Ovary (tissue), 1 donor: ENCODE results near the gene UNC5C.

Experiments used
- EP300 ChIP-seq: sonication (generic); formaldehyde crosslinking; IDR thresholded peaks from one replicate; pipeline ENCODE4 v1.6.1; 2017; ENCODE audit warnings: antibody characterized with exemption
- POLR2A ChIP-seq: fragments of 450-650 bp; IDR thresholded peaks from one replicate; pipeline ENCODE4 v1.6.1; 2017; ENCODE audit warnings: antibody characterized with exemption, mild to moderate bottlenecking, moderate library complexity

DNA sequence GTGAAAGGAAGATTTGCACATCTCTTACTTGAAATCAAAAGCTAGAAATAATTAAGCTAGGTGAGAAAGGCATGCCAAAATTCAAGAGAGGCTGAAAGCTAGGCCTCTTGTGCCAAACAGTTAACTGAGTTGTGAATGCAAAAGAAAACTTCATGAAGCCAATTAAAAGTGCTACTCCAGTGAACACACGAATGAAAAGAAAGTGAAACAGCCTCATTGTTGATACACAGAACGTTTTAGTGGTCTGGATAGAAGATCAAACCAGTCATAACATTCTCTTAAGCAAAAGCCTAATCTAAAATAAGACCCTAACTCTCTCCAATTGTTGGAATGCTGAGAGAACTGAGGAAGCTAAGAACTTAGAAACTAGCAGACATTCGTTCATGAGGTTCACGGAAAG lies 122.3 kb downstream of the UNC5C start:
- TF ChIP-seq EP300: no peak
- no peak for TF ChIP-seq POLR2A
